TTC549 (cell line): ENCODE measurements around the gene SH2D7.

Experiments used
- FAIRE-seq: peaks from 2 replicates; lab custom pipeline; 2012; peaks lifted over from hg19 to GRCh38; lab: Jason Lieb, UNC

SH2D7 gene

GRCh38 chr15:78092261-78093041, at the start of gene SH2D7:
Gene SH2D7 (plus strand): TSS chr15:78092561. CDS start chr15:78092585, 24 bp downstream.
- no peak for FAIRE-seq

DNA sequence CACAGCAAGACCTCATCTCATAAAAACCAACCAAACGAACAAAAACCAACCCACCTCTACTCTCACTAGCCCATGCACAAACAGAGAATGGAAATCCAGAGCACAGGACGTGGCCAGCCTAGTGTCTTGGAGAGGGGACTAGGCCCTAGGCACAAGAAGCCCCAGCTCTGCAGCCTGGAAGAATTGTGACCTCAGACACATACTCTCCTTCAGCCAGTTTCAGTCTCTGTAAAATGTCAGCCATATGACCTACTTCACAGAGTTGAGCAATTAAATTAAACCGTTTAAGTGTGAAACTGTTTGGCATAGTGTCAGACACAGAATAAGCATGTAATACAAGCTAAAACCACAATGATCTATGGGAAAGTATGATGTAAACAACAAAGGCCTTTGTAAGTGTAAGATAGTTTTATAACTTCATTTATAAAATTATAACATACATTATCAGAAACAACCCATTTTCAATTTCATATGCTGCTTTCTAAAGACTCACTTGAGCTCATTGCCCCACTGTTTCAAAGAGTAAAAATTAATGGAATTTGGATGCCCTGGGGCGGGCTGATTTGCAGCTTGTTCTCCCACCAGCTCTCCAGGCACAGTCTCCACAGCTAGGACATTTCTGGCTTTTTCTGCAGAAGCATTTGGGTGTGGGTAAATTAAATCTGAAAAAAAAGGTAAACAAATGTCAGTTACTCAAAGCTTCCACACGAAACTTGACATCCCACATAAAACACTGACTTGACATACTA, 47.8 kb upstream of the SH2D7 start:
- FAIRE-seq = no peak

GRCh38 chr15:78045189-78045588, 47.2 kb upstream of the SH2D7 start:
- FAIRE-seq = no peak

- FAIRE-seq = no peak
These were observed 45.5 kb upstream of the SH2D7 start for GRCh38 chr15:78046796-78047341.

DNA sequence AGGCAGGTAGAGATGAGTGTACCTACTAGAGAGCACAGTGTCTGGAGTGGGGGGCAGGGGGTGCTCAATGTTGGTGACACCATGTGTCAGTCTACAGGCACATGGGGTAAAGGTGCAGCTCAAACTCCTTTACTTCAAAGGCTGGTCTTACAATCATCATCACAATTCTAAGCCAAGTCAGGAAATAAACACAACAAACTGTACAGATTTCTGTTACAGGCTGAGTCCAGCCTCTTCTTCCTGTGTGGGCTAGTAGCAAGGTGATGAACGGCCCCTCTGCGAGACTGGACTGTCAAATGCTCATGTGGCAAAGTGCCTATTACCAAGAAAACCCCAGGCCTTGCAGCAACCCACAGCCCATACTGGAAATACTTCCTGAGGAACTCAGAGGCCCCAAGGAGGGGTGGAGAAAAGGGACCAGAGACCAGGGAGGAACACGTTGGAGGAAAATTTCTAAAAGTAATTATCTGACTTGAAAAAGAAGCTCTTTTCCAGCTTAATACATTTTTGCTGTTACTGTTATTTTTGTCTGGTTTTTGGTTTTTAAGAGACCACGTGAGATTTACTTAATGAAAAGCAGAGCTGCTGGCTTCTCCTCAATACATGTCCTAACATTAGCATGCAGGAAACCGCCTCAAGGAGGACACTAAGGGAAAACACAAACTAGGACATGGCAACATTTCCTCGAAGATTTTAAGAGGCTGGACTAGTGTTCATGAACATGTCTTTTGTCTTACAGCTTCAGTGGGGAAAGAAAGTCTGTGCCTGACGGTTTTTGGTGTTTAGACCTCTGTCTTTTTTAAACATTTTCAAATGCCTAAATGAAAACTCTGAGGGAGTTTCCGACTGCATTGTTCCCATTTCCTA, 44.4 kb upstream of the SH2D7 start:
- no peak for FAIRE-seq

DNA sequence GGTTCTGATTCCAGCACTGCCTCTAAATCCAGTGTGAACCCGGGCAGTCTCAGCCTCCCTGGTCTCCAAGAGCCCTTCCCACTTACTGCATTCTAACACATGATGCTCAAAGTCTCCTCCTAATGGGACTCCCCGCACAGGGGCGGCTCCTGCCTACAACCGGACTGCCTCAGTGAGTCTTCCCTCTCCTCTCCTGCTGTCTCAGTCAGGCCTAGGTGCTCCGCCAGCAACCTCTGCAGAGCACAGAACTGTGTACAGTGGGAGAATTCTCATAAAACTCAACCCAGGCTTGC, 43.8 kb upstream of the SH2D7 start:
- FAIRE-seq = no peak

DNA sequence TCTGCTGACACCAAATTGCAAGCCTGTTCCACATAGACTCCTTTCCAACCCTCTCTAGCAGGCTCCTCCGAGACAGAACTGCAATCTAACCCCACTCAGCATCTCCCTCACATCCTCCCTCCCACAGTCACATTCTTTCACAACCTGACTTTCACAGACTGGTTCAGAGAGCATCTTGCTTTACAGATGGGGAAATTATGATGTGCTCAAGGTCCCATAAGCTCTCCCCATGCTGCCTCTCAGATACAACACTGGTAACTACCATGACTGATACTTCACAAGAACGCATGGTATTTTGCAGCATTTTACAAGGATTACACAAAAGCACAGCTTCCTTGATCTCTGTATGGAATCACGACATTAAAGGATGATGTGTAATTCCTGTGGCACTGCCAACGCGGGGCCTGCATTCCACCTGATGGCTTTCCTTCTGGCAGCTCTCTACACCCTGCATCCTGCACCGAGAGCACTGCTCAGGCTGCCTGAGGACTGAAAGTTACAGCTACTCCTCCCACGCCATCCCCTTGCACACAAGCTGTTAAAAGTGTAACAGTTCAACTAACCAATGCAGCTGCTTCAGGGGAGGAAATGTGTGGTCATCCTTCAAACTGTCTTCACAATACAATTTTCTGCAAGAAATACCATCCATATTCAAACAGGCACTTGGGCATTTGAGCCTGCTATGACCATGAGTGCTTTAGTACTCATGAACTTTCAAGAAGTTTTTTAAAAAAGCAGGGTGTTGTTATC, 42.5 kb upstream of the SH2D7 start:
- no peak for FAIRE-seq

GRCh38 chr15:78050441-78050809, 41.9 kb upstream of the SH2D7 start:
- FAIRE-seq = no peak

- no peak for FAIRE-seq
These were observed 41.5 kb upstream of the SH2D7 start for GRCh38 chr15:78050826-78051225.

GRCh38 chr15:78051596-78051995, 40.8 kb upstream of the SH2D7 start:
- no peak for FAIRE-seq

DNA sequence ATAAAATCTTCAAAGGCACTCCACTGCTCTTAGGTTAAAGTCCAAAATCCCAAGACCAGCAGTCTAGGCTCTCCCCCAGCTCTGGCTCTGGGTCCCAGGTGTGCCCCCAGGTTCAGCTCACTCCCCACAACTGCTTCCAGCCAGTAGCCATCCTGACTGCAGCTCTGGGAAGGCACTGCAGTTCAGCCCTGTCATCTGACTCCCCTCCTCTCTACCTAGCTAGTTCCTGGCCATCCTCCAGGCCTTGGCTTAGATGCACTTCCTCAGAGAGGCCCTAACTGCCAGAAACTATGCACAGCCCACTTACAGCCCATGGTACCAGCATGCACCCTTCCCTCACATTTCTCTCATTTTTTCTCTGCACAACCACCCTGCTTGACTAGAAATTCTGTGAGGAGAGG, 40.4 kb upstream of the SH2D7 start:
- FAIRE-seq = no peak

GRCh38 chr15:78052545-78052944, 39.8 kb upstream of the SH2D7 start:
- no peak for FAIRE-seq

DNA sequence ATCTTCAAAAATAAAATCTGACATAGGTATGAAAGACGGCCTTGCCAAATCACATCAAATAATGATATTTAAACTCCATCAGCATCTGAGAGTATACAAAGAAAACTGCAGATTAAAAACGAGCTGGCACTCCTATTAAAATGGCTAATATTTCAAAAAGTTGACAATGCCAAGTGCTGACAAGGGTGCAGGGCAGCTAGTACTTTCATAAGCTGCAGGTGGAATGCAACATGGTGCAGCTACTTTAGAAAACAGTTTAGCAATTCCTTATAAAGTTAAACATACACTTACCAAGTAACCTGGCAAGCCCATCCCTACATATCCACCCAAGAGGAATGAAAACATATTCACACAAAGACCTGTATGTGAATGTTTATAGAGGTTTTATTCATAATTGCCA, 37.8 kb upstream of the SH2D7 start:
- no peak for FAIRE-seq

GRCh38 chr15:78054966-78055365, 37.4 kb upstream of the SH2D7 start:
- FAIRE-seq = no peak

GRCh38 chr15:78055919-78056713, 36.2 kb upstream of the SH2D7 start:
- no peak for FAIRE-seq

DNA sequence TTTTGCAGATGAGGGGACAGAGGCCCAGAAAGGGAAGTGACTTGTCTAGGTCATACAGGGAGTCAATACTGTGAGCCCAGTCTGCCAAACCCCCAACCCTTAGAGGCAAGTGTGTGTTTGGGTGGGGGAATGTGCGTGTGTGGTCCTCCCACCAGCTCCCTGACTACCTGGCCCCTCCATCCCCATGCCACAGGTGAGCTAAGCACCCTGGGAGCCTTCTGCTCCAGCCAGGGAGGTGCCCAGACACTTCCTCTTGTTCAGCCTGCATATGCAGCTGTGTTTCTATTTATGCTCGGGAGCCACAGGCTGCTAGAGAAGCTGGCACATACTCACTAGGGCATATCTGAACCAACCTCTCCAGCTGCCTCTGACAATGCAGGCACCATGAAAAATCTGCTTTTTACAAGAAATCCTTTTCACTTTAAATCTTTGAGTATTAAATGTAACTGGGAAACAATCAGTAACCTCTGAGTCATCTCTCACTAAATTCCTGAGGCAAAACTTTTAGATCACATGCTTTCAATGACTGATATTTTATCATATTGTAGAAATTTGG, 35.6 kb upstream of the SH2D7 start:
- FAIRE-seq = no peak

DNA sequence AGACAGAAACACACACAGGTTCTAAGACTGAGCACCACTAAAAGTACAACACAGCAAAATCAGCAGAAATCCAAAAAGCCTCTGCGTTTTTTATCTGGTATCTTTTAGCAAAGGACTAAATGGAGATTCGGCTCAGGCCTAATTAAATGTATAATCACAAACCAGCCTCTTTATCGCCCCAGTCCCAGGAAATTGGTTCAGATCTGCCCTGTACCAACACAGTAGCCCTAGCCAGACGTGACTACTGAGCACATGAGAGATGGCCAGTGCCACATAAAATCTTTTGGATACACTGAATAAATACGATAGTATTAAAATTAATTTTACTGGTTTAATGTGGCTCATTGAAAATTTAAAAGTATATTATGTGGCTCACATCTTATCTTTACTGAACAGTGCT, 34.6 kb upstream of the SH2D7 start:
- no peak for FAIRE-seq

- no peak for FAIRE-seq
These were observed 33.9 kb upstream of the SH2D7 start for GRCh38 chr15:78058401-78058935.

DNA sequence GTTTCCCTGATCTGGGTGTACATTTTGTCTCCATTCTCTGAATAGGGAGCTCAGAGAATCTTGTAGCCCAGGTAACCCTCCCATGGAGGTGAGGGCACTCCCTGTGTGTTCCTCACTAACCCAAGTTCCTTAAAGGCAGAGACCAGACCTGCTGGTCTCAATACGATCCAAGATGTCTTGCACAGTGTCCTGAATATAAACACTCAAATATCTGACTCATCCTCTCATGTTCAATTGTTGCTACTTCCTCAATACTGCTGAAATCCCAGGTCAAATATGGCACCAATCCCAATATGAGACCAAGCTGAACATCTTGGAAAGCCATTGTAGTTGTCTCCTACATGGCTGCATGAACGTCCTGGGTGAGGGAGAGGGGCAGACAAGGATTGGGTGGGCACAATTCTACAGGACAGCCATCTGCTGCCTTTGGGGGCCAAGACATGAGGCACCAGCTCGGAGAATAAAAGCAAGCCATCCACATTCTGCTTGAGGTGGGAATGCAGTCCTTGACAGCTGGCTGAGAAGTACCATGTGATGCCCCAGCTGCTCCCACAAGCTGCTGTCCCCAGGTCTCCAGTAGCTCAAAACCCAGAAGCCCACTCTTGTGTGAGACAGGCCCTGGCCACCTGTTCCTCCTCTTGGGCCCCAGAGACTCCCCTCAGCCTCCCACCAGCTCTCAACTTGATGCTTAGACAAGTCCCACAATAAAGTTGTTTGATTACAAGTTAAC, 33.1 kb upstream of the SH2D7 start:
- no peak for FAIRE-seq

- no peak for FAIRE-seq
These were observed 32.1 kb upstream of the SH2D7 start for GRCh38 chr15:78060232-78060631.
